Aorta (tissue), 5 donors: Measurements from ENCODE around the gene SCCPDH. TPM values are rescaled to one million over a fixed set of nuclear protein-coding genes. Genes with fewer than 3 reads are reported as not detected.
"Not testable (repeated sequence)": the region's sequence is repeated elsewhere in the genome, so short reads cannot be mapped to it uniquely, and the experiment has no call there.

Experiments
- ATAC-seq: fragments of 200-7000 bp; cut with Tn5 transposase; one replicate; pipeline ENCODE4 v1.9.1; 2022; ENCODE audit warnings: moderate library complexity; ENCODE audit not compliant: low FRiP score
- DNase-seq, 2 donors: peaks; one replicate each; pipeline ENCODE4 v3.0.0-alpha.2; 2020
- H3K27ac ChIP-seq, 2 donors: one replicate each; pipeline ENCODE4 v1.5.1; 2013; ENCODE audit warnings: low read length in 2 of 2, mild to moderate bottlenecking in 2 of 2, moderate library complexity in 2 of 2, control low read depth in 1 of 2, inconsistent platforms in 1 of 2, low read depth in 1 of 2
- H3K27me3 ChIP-seq, 2 donors: one replicate each; pipeline ENCODE4 v1.6.1; 2013; ENCODE audit warnings: control low read depth in 1 of 2, low read length in 1 of 2, mild to moderate bottlenecking in 1 of 2, moderate library complexity in 1 of 2; ENCODE audit not compliant: insufficient read depth in 2 of 2, control insufficient read depth in 1 of 2
- H3K36me3 ChIP-seq, 2 donors: one replicate each; pipeline ENCODE4 v1.6.1; 2013; ENCODE audit warnings: control low read depth in 1 of 2, low read length in 1 of 2, mild to moderate bottlenecking in 1 of 2; ENCODE audit not compliant: insufficient read depth in 2 of 2, control insufficient read depth in 1 of 2
- H3K4me1 ChIP-seq, 2 donors: one replicate each; pipeline ENCODE4 v1.6.1; 2013; ENCODE audit warnings: low read length in 2 of 2, control low read depth in 1 of 2, mild to moderate bottlenecking in 1 of 2, moderate library complexity in 1 of 2; ENCODE audit not compliant: insufficient read depth in 2 of 2, control insufficient read depth in 1 of 2
- H3K4me3 ChIP-seq, 2 donors: one replicate each; pipeline ENCODE4 v1.5.1; 2013; ENCODE audit warnings: low read length in 2 of 2, control low read depth in 1 of 2, mild to moderate bottlenecking in 1 of 2
- H3K9me3 ChIP-seq: one replicate; pipeline ENCODE4 v1.6.1; 2013; ENCODE audit warnings: mild to moderate bottlenecking, low read length; ENCODE audit not compliant: control insufficient read depth
- WGBS, 2 donors: extraction: QIAGEN DNeasy Blood & Tissue Kit; methylation state at CpG; one replicate each; pipeline ENCODE4 v1.1.7; 2013; 5-methylcytosine and 5-hydroxymethylcytosine counted together
- intact Hi-C, 2 donors: fragments of 100-400 bp; cut with DNase I; formaldehyde crosslinking; loops; one replicate each; pipeline versions ENCODE4 v1.14.2 to v1.15.0; 2022
- polyA plus RNA-seq, 2 donors: library from polyadenylated mRNA; stranded (reverse); fragments of 200-250 nt; gene quantifications; one replicate each; pipeline ENCODE4 v1.2.3, GENCODE V29; 2013
- total RNA-seq, 2 donors: library from RNA; stranded (reverse); fragmentation: NEBNext Ultra II Directional; extraction: Animal tissue kit (Norgen Biotek cat#: 25700); gene quantifications; one replicate each; pipeline ENCODE4 v1.2.1, GENCODE V29; 2021
- donor health status: healthy with polysubstance abuse.
- donor health status: Bipolar disorder and iron deficiency.
- donor health status: DM: no; HTN: no; CAD: no.
- donor health status: DM: no; HTN: no; CAD: no.
- donor health status: DM: yes; HTN: yes; CAD: no.

The SCCPDH gene
- total and polyA plus RNA-seq, 4 donors, result 16.6 to 24.8 (median 18.3) TPM

GRCh38 chr1:246729040-246729439 lies 4.8 kb downstream of the SCCPDH start:
- intact Hi-C loops, H3K36me3 ChIP-seq, ATAC-seq, H3K4me3 ChIP-seq, H3K4me1 ChIP-seq, DNase-seq, H3K27ac ChIP-seq, H3K27me3 ChIP-seq, H3K9me3 ChIP-seq: not testable (repeated sequence)
- WGBS, 2 donors, result 81 to 85% methylated on average over 5 of the region's 5 CpGs

- peaks cover 2% of the 10 kb centered on the region for H3K9me3 ChIP-seq
- no peak overlapping the region for H3K27ac ChIP-seq
- WGBS, 2 donors, result 90 to 91% methylated on average over 8 of the region's 8 CpGs
- ATAC-seq (no peak), DNase-seq (no peak)
- peaks cover 5 to 8% of the 10 kb centered on the region in 2 donors for H3K36me3 ChIP-seq
- H3K4me3 ChIP-seq, result no peak overlapping the region
- intact Hi-C loops, result no loop called here
- H3K27me3 ChIP-seq, result no peaks in the 10 kb centered on the region
- H3K4me1 ChIP-seq, result no peaks in the 10 kb centered on the region
Observed at GRCh38 chr1:246730839-246731238, 6.6 kb downstream of the SCCPDH start.

- H3K36me3 ChIP-seq, result peaks cover 5 to 11% of the 10 kb centered on the region in 2 donors
- H3K9me3 ChIP-seq, H3K27me3 ChIP-seq, ATAC-seq, intact Hi-C loops, DNase-seq, H3K27ac ChIP-seq, H3K4me1 ChIP-seq, H3K4me3 ChIP-seq: not testable (repeated sequence)
- 95 to 96% methylated on average over 3 of the region's 3 CpGs for WGBS, 2 donors
Observed at GRCh38 chr1:246731873-246732272, 7.7 kb downstream of the SCCPDH start.

- Histone ChIP-seq H3K27ac (no peak overlapping the region), H3K36me3 (peaks cover 5 to 7% of the 10 kb centered on the region in 2 donors)
Observed at GRCh38 chr1:246733704-246734103, 9.5 kb downstream of the SCCPDH start.

GRCh38 chr1:246734866-246735265 lies 10.7 kb downstream of the SCCPDH start:
- Histone ChIP-seq H3K27me3 (no peaks in the 10 kb centered on the region), H3K27ac (no peak overlapping the region), H3K9me3 (no peaks in the 10 kb centered on the region), H3K36me3 (peaks cover 5 to 10% of the 10 kb centered on the region in 2 donors), H3K4me3 (no peak overlapping the region), H3K4me1 (no peaks in the 10 kb centered on the region)
- intact Hi-C loops, result no loop called here
- ATAC-seq (no peak), DNase-seq (no peak)
- WGBS, 2 donors, result 93 to 95% methylated on average over 2 of the region's 2 CpGs

More at GRCh38 chr1:246733704-246734103, 9.5 kb downstream of the SCCPDH start:
- Histone ChIP-seq H3K9me3 (peaks cover 2% of the 10 kb centered on the region), H3K4me1 (no peaks in the 10 kb centered on the region), H3K4me3 (no peak overlapping the region), H3K27me3 (no peaks in the 10 kb centered on the region)
- ATAC-seq (no peak), DNase-seq (no peak)
- intact Hi-C loops, result no loop called here

GRCh38 chr1:246735735-246736134 lies 11.5 kb downstream of the SCCPDH start:
- Histone ChIP-seq H3K4me1 (no peaks in the 10 kb centered on the region), H3K27ac (no peak overlapping the region), H3K4me3 (no peak overlapping the region), H3K36me3 (peaks cover 5 to 11% of the 10 kb centered on the region in 2 donors), H3K9me3 (no peaks in the 10 kb centered on the region), H3K27me3 (no peaks in the 10 kb centered on the region)
- WGBS, 2 donors, result 95% methylated on average over 5 of the region's 5 CpGs
- no peak for DNase-seq
- ATAC-seq, result no peak
- intact Hi-C loops, result no loop called here

GRCh38 chr1:246742396-246742795 lies 18.2 kb downstream of the SCCPDH start:
- H3K4me3 ChIP-seq, result no peak overlapping the region
- H3K36me3 ChIP-seq, result peaks cover 3 to 9% of the 10 kb centered on the region in 2 donors
- no peaks in the 10 kb centered on the region for H3K27me3 ChIP-seq
- H3K4me1 ChIP-seq, result no peaks in the 10 kb centered on the region
- no peak for ATAC-seq
- intact Hi-C loops, result no loop called here
- no peak for DNase-seq
- WGBS, 2 donors, result 87 to 90% methylated on average over 8 of the region's 8 CpGs
- no peaks in the 10 kb centered on the region for H3K9me3 ChIP-seq
- no peak overlapping the region for H3K27ac ChIP-seq

GRCh38 chr1:246746155-246746554 lies 21.9 kb downstream of the SCCPDH start:
- H3K27me3 ChIP-seq, H3K9me3 ChIP-seq, H3K36me3 ChIP-seq, H3K4me3 ChIP-seq, H3K27ac ChIP-seq, ATAC-seq, H3K4me1 ChIP-seq, intact Hi-C loops, DNase-seq: not testable (repeated sequence)
- WGBS, 2 donors, result 92 to 95% methylated on average over 9 of the region's 10 CpGs

- DNase-seq (no peak), ATAC-seq (no peak)
- peaks cover 0 to 2% of the 10 kb centered on the region in 2 donors for H3K36me3 ChIP-seq
- no peaks in the 10 kb centered on the region for H3K27me3 ChIP-seq
- H3K4me1 ChIP-seq, result no peaks in the 10 kb centered on the region
- intact Hi-C loops, result no loop called here
- no peak overlapping the region for H3K4me3 ChIP-seq
- H3K27ac ChIP-seq, result no peak overlapping the region
- WGBS, 2 donors, result 88 to 89% methylated on average over 9 of the region's 9 CpGs
- H3K9me3 ChIP-seq, result no peaks in the 10 kb centered on the region
Observed at GRCh38 chr1:246748006-246748405, 23.8 kb downstream of the SCCPDH start.
